WERI-Rb-1 (cell line): ENCODE results near the gene PITX3.
"Not testable (repeated sequence)": the region's sequence is repeated elsewhere in the genome, so short reads cannot be mapped to it uniquely, and the experiment has no call there.

Experiments
- DNase-seq: peaks from one replicate; pipeline ENCODE4 v3.0.0-alpha.2; 2020
- H3K27ac ChIP-seq: fragments of 250-450 bp; sonication (Bioruptor Pico); 2 replicates; pipeline ENCODE4 v1.5.1; 2020; ENCODE audit warnings: mild to moderate bottlenecking, moderate library complexity
- H3K27me3 ChIP-seq: fragments of 250-450 bp; sonication (Bioruptor Pico); 2 replicates; pipeline ENCODE4 v1.5.1; 2021; ENCODE audit warnings: mild to moderate bottlenecking, low read depth, moderate library complexity; ENCODE audit not compliant: insufficient read depth, severe bottlenecking
- H3K36me3 ChIP-seq: fragments of 250-450 bp; sonication (Bioruptor Pico); 2 replicates; pipeline ENCODE4 v1.5.1; 2020; ENCODE audit warnings: mild to moderate bottlenecking, moderate library complexity
- H3K4me3 ChIP-seq: 2 replicates; pipeline ENCODE4 v1.5.1; 2011; ENCODE audit warnings: low read depth, mild to moderate bottlenecking, control low read depth, low read length
- H3K9me3 ChIP-seq: fragments of 250-450 bp; sonication (Bioruptor Pico); 2 replicates; pipeline ENCODE4 v1.5.1; 2021; ENCODE audit warnings: mild to moderate bottlenecking, moderate library complexity; ENCODE audit not compliant: severe bottlenecking
- CTCF ChIP-seq: IDR thresholded peaks from 2 replicates; pipeline ENCODE4 v1.5.1; 2011; ENCODE audit warnings: low read depth, mild to moderate bottlenecking, control low read depth, inconsistent platforms, low read length

Gene PITX3

GRCh38 chr10:102196893-102197292 is 44.4 kb downstream of the PITX3 start:
- H3K36me3 ChIP-seq, result no peaks in the 10 kb centered on the region
- H3K27me3 ChIP-seq, result no peaks in the 10 kb centered on the region
- H3K27ac ChIP-seq, result no peak overlapping the region
- DNase-seq, result no peak
- H3K4me3 ChIP-seq, result no peak overlapping the region
- peaks cover 5% of the 10 kb centered on the region for H3K9me3 ChIP-seq
- TF ChIP-seq CTCF, result no peak

GRCh38 chr10:102195296-102195870 is 45.9 kb downstream of the PITX3 start:
- Histone ChIP-seq H3K27ac (no peak overlapping the region), H3K27me3 (no peaks in the 10 kb centered on the region), H3K9me3 (peaks cover 7% of the 10 kb centered on the region), H3K36me3 (no peaks in the 10 kb centered on the region), H3K4me3 (no peak overlapping the region)
- TF ChIP-seq CTCF, result no peak
- DNase-seq, result no peak

GRCh38 chr10:102191956-102192355 is 49.4 kb downstream of the PITX3 start:
- H3K27ac ChIP-seq, result no peak overlapping the region
- DNase-seq, result no peak
- H3K9me3 ChIP-seq, result peaks cover 3% of the 10 kb centered on the region
- no peak for TF ChIP-seq CTCF
- H3K4me3 ChIP-seq, result no peak overlapping the region
- no peaks in the 10 kb centered on the region for H3K27me3 ChIP-seq
- no peaks in the 10 kb centered on the region for H3K36me3 ChIP-seq

GRCh38 chr10:102188941-102189898 is 52.1 kb downstream of the PITX3 start:
- not testable (repeated sequence) for H3K36me3 ChIP-seq, H3K4me3 ChIP-seq, DNase-seq, H3K27me3 ChIP-seq, H3K9me3 ChIP-seq, H3K27ac ChIP-seq

- no peaks in the 10 kb centered on the region for H3K27me3 ChIP-seq
- no peaks in the 10 kb centered on the region for H3K36me3 ChIP-seq
- TF ChIP-seq CTCF, result no peak
- no peak overlapping the region for H3K4me3 ChIP-seq
- peaks cover 8% of the 10 kb centered on the region for H3K9me3 ChIP-seq
- no peak for DNase-seq
- H3K27ac ChIP-seq, result no peak overlapping the region
Observed at GRCh38 chr10:102188298-102188940, 52.9 kb downstream of the PITX3 start.
